ENCODE data around the gene SUN1.
"Not testable (repeated sequence)": the region's sequence is repeated elsewhere in the genome, so short reads cannot be mapped to it uniquely, and the experiment has no call there.

The SUN1 gene

GRCh38 chr7:906776-907157 lies 74.5 kb downstream of the SUN1 start:
- no peak for DNase-seq (ENCODE audit: low read depth in 2 of 2)

DNA sequence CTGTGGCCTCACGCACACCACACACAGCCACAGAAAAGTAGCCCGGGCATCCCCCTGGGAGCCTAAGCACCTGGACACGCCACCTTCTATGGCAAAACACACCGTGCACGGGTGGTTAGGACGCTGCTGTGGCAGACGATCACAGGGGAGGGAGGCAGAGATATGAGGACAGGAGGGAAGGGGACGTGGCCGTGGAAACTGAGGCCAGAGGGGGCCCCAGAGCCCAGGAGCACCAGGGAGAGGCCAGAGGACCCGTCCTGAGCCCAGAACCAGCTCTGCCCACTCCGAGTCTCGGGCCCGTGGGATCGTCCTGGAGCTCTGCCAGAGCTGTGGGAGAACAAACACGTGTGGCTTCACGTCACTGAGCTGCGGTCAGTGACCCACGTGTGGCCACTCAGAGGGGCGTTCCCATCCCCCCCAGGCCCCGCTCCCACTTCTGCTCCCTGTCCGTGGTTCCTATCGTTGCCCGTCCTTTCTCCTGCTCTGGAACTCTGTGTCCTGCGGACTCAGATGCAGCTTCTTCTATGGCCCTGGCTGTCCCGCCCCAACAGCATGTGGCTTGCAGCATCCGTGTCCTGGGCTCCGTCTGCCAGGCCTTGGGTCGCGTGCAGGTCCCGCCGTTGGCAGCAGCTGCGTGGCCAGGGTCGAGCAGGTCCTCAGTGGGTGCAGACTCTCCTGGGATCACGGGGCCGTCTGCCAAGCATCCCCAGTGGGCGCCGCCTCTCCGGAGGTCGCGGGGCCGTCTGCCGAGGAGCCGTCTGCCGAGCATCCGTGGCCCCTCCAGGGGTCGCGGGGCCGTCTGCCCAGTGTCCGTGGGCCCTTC lies 75.1 kb downstream of the SUN1 start:
- DNase-seq (ENCODE audit: low read depth in 2 of 2) = no peak

DNA sequence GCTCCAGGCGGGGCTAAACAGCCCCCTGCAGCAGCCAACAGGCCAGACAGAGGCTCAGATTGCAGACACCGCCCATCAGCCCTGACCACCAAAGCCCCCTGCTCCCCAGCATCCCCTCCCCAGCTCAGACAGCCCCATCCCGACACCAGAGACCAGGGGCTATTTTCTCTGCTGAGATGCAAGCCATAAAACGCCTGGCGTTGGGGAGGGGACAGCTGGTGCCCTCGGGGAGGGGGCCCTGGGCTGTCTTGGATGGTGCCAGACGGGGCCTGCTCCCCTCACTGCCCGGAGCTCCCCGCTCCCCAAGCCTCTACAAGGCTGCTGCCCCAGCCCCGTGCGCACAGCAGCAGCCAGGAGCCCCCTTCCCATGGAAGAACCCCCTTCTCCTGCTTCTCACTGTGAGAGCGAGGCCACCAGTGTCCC lies 75.9 kb downstream of the SUN1 start:
- no peak for DNase-seq (ENCODE audit: low read depth in 2 of 2)

GRCh38 chr7:908591-909357 lies 76.5 kb downstream of the SUN1 start:
- DNase-seq (ENCODE audit: low read depth in 2 of 2) = not testable (repeated sequence)

- no peak for DNase-seq (ENCODE audit: low read depth in 2 of 2)
Measured at GRCh38 chr7:909358-910329, 77.4 kb downstream of the SUN1 start.

DNA sequence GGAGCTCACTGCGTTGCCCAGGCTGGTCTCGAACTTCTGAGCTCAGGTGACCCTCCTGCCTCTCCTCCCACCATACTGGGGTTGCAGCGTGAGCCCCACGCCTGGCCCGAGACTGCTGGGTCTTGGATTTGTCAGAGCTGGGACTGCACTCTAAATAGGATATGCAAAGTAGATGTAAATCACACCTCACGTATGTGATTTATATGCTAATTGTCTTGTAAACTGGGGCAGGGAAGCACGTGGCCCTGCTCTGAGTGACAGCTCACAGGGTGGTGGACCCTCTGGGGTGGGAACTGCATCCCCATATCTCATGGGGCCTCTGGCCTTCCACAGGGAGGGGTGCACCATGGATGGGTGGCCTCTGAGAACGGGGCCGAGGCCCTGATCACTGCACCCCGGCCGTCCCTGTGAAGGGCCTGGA lies 78.2 kb downstream of the SUN1 start:
- DNase-seq (ENCODE audit: low read depth in 2 of 2) = no peak

DNA sequence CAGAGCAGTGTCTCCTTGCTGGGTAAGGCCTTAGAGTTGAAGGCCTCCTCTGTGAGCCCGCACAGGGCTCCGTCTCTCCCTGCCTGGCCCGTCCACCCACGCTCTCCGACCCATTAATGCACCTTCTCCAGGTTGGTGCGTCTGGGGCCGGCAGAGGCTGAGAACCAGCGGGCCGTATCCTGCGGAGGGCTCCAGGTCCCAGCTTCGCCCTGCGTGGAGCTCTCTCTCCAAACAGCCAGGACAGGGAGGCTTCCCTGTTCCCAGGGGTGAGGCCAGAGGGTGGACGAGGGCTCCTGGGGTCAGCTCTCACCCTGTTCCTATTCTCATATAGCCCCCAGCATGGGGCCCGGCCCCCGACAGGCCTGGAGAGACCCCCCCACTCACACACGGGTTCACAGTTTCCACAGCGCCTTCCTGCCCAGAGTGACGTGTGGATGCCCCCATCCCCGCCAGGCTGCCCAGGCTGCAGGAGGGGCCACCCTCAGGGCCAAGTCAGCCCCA lies 78.7 kb downstream of the SUN1 start:
- no peak for DNase-seq (ENCODE audit: low read depth in 2 of 2)

GRCh38 chr7:911791-912480 lies 79.7 kb downstream of the SUN1 start:
- DNase-seq (ENCODE audit: low read depth in 2 of 2) = no peak

- DNase-seq (ENCODE audit: low read depth in 2 of 2) = no peak
Measured at GRCh38 chr7:913736-914520, 81.7 kb downstream of the SUN1 start.

GRCh38 chr7:914521-915194 lies 82.4 kb downstream of the SUN1 start:
- DNase-seq (ENCODE audit: low read depth in 2 of 2) = no peak

- DNase-seq (ENCODE audit: low read depth in 2 of 2) = no peak
Measured at GRCh38 chr7:915291-916218, 83.3 kb downstream of the SUN1 start.

- no peak for DNase-seq (ENCODE audit: low read depth in 2 of 2)
Measured at GRCh38 chr7:916291-916941, 84.1 kb downstream of the SUN1 start.

DNA sequence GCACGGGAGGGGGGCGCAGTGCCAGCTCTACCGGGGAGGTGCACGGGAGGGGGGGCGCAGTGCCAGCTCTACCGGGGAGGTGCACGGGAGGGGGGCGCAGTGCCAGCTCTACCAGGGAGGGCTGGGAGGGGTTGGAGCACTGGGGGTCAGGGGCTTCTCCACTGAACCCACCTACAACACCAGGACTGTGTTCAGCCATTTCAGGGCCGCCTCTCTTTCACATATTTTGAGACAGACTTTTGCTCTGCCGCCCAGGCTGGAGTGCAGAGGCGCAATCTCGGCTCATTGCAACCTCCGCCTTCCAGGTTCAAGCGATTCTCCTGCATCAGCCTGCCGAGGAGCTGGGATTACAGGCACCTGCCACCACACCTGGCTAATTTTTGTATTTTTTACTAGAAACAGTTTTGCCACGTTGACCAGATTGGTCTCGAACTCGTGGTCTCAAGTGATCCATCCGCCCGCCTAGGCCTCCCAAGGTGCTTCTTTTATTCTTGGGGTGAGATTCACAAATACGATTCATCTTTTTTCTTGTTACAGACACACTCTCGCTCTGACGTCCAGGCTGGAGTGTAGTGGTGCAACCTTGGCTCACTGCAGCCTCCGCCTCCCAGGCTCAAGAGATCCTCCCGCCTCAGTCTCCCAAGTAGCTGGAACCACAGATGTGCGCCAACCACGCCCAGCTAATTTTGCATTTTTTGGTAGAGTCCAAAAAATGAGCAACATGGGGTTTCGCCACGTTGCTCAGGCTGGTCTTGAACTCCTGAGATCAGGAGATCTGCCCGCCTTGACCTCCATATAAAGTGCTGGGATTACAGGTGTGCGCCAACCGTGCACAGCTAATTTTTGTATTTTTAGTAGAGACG lies 85.2 kb downstream of the SUN1 start:
- DNase-seq (ENCODE audit: low read depth in 2 of 2) = no peak

DNA sequence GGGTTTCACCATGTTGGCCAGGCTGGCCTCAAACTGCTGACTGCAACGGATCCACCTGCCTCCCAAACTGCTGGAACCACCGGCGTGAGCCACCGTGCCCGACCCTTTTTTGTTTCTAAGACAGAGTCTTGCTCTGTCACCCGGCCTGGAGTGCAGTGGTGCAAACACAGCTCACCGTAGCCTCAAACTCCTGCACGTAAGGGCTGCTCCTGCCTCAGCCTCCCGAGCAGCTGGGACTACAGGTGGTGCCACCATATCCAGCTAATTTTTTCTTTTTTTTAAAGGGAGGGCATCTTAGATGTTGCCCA lies 85.8 kb downstream of the SUN1 start:
- no peak for DNase-seq (ENCODE audit: low read depth in 2 of 2)

GRCh38 chr7:918441-919113 lies 86.3 kb downstream of the SUN1 start:
- no peak for DNase-seq (ENCODE audit: low read depth in 2 of 2)

DNA sequence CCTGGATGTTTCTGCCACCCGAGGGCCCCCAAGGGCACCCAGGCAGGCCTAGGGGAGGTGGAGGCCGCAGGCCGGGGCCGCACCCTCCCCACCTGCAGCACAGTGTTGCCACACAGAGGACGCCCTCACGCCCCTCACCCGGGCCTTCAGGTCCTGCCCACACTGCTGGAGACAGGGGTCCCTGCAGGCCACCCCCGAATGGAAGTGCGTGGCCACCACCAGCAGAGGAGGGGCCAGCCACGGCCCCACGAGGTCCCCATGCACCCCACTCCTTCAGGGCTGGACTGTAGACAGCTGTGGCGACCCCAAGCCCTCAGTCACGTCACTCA lies 86.8 kb downstream of the SUN1 start:
- DNase-seq (ENCODE audit: low read depth in 2 of 2) = no peak

GRCh38 chr7:919924-920341 lies 87.7 kb downstream of the SUN1 start:
- DNase-seq (ENCODE audit: low read depth in 2 of 2) = no peak
